Right renal pelvis (tissue), 4 donors: ENCODE results near the gene LAMP1. TPM values are rescaled to one million over a fixed set of nuclear protein-coding genes. Genes with fewer than 3 reads are reported as not detected.
"Not testable (repeated sequence)": the region's sequence is repeated elsewhere in the genome, so short reads cannot be mapped to it uniquely, and the experiment has no call there.

Experiments
- DNase-seq, 4 donors: peaks; one replicate each; pipeline ENCODE4 v3.0.0-alpha.2; 2013; ENCODE audit warnings: low read depth in 4 of 4, low spot score in 3 of 4, missing footprints in 1 of 4
- polyA plus RNA-seq, 4 donors: library from polyadenylated mRNA; unstranded; fragments of 120-200 nt; gene quantifications; one replicate each; pipeline ENCODE4 v1.2.1, GENCODE V29; 2013; ENCODE audit not compliant: insufficient read length in 4 of 4

LAMP1 gene
- polyA plus RNA-seq, 4 donors = 190 to 196 (median 190) TPM

DNA sequence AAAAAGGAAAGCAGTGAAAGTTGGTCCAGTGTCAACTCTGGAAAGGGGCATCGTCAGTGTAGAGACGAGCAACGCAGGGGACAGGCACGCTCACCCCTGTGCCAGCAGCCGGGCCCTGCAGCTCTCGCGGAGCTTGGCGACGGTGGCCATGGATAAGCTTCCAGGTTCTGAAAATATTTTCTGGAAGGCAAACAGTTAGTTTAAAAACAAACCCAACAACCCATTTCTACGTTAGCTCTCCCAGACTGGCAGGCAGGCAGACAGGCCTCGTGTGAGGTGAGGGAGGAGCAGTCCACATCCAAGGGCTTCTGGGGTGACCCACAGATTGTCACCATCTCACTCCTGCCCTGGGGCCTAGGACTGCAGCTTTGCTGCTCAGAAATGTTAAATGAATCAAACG lies 27.4 kb downstream of the LAMP1 start:
- DNase-seq = no peak

DNA sequence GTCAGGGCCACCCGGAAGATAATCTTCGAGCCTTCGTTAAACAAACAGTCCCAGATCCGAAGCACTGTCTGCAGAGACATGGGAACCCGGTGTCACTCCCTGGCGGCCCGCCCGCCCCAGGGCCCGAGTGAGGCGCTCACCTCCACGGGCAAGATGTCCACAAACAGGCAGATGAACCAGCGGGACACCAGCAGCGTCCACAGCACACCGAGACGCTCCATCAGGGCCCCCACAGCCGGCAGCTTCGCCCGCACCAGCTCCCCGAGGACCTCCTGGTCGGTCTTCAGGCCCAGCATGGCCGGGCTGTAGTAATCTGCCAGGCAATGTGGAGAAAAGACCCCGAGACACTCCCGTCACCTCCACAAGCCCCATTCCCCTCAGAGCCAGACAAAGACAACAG lies 28.7 kb downstream of the LAMP1 start:
- no peak for DNase-seq

DNA sequence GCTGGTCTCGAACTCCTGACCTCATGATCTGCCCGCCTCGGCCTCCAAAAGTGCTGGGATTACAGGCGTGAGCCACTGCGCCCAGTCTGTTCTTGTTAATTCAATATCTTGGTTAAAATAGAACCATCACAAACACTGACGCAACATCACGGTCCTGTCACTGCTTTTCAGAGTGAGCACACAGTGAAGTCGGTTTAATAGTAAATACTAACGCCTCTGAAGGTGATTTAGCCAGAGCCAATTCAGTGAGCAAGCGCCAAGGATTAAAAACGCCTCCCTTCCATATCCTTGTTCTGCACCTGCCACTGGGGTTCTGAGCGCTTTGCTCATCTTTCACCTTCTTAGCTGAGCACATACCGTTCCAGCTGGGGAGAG lies 30.3 kb downstream of the LAMP1 start:
- no peak for DNase-seq

DNA sequence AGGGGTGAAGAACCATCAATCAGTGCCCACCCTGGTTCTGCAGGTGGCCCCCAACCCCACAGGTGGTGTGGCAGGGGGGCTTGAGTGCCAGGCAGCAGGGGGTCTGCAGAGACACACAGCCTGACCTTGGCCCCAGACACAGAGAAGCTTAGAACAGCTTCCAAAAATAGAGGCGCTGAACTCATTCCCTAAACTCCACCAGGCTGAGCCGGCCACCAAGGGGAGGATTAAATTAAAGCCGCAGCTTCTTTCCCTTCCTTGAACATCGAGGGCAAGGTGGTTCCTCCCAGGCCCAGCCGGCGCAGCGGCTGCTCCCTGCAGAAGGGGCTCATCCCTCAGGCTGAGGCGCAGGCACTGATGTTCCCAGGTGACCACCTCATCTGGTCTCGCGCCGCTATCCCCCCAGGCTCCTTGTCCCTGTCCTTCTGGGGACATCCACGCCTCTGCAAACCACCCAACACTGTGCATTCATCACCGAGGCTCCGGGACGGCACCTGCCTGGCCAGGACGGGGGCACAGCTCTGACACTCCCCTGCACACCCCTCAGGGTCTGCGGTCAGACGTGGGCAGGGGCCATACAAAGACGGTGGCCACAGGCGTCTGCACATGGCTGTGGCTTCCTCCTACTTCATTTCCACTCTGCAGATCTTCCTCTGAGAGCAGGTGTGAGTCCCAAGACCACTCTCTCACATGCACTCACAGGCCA lies 30.9 kb downstream of the LAMP1 start:
- DNase-seq = no peak

DNA sequence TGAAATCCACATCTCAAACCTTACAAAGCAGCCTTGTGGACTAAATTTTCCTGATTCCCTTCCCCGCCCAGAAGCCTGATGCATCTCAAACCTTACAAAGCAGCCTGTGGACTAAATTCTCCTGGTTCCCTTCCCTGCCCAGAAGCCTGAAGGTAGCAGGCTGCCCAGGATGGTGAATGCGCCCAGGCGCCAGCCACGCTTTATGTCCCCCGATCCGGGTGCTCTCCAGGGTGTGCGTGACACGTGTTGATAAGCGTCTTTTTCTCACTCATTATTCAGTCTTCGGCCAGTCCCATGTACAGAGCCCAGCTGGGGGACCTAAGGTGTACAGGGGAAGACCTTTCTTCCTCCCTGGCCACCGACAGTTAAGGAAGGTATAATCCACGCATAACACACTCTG lies 31.8 kb downstream of the LAMP1 start:
- no peak for DNase-seq

DNA sequence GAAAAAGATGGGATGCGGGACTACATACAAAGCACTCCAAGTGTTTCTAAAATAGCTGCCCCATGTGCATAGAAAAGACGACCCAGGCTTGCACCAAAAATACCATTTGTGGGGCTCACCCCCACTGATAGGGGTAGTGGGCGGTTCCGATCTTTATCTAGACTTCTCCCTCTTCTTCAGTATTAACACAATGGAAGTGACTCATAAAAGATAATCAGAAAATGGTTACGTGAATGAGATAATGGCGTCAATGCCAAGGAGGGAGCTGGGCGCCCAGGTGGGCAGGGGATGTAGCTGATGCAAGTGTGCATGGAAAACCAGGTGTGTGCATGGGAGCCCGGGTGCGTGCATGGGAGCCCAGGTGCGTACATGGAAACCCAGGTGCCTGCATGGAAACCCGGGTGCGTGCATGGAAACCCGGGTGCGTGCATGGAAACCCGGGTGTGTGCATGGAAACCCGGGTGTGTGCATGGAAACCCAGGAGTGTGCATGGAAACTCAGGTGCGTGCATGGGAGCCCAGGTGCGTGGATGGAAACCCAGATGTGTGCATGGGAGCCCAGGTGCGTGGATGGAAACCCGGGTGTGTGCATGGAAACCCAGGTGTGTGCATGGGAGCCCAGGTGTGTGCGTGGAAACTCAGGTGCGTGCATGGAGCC lies 32.7 kb downstream of the LAMP1 start:
- DNase-seq = no peak

DNA sequence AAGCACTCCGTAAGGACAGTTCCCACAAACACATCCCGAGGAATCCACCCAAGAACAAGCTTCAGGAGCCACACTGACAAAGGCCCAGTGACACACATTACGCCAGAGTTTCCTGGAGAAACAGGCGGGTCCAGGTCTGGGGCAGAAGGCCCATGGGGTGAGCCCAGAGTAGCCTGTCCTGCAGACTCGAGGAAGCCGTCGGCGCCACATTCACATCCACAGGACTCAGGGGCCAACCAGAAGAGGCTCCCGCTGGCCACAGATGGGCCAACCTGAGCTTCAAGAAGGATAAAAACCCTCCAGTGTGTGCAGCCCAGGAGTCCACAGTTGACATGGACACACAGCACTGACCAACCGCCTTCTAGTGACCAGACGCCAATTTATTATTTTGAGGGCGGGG lies 35.6 kb downstream of the LAMP1 start:
- DNase-seq = no peak

DNA sequence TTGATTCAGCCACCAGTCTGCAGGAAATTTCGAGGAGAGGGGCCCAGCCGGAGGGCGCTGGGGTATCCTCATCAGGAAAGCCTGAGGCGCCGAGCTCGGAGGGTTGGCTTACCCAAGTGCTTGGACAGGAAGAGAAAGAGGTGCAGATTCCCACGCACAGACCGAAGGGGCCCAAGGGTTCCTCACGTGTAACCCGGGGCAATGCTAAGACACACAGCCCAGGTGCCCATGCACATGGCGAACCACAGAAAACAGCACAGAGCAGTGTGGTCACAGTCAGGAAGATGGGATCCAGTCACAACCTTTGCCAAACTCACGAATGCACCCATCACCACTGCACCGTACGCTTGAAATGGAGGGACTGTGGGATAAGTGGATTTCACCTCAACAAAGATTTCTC lies 36.0 kb downstream of the LAMP1 start:
- DNase-seq = no peak

DNA sequence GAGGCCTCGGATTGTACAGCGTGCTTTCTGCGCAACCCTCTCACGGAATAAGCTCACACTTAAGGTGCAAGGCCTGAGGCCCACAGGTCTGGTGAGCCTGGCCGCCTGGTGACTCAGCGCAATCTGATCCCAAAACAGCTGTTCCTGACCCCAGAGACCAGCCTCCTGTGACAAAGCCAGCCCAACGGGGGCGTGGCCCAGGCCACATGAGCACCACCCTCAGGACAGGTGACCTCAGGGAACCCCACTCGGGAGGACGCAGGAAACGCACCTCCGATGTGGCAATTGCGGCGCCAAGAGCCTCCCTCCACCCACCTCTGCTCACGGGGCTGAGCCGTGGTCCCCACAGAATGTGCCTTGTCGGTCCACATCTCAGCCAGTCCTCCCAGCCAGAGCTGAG lies 40.5 kb downstream of the LAMP1 start:
- no peak for DNase-seq

DNA sequence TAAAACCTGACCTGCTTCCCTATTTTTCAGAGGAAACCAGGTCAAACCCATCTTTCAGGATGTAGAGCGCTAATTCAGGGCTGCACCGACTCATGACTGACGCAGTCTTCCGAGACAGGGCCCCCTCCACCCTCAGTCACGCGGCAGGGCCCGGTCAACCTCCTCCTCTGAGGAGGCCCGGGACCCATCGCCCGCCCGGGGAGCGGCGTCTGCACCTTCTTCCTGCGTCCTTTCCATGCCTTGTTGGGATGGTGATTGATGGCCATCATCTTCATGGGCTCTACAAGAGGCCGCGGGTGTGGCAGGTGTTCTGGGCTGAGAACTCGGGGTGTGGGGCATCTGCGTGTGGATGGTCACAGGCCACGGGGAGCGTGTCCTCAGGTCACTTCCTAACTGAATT lies 40.9 kb downstream of the LAMP1 start:
- no peak for DNase-seq

DNA sequence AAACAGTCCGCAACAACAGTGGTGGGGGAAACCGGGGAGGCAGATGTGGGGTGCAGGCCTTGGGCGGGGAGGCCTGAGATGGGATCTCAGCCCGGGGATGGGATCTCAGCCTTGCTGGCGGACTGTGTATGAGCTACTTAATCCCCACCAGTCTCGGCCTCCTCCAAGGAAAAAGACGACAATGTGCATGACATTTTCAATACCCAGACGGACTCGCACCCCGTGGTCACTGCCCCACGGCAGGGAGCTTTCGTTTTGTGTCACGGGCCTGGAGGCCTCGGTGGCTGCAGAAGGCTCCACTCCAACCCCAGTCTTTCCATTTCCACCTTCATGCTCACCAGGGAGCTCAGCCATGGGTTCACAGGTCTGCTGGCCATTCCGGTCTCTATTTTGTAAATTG lies 41.4 kb downstream of the LAMP1 start:
- no peak for DNase-seq

DNA sequence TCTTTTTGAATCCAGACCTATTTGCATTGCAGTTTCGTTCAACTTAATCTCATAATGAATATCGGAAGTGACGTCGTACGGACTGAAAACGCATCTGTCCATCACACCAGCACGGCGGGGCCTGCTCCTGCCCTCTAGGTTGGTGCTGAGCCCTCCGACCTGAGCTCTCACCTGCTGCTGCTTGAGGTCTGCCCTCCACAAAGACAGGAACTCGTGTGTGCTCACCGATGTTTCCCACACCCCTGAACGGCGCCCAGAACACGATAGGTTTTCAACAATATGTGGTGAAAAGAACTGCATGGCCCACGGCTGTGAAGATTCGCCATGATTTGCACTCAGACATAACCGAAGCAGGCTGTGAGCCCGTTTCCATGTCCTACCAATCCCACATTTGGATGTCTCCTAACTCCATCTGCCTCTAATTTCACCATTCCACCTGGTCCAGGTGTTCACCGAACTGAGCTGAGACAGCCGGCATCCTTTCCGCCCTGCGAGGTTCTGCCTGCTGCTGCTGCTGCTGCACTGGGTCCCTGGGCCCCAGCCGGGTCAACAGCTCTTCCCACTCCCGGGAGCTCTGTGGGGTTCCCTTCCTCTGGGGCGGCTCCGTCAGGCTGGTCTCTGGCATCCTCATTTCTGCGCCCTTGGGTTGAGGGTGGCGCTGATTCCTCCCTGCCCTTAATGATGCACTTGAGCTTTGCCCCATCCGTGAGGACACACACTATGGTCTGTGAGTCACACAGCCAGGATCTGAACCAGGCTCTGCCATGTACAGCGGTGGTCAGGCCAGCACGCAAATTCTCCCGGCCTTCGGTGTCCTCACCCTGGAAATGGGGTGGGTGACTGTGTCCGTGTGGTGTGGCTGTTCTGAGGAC lies 46.0 kb downstream of the LAMP1 start:
- no peak for DNase-seq

DNA sequence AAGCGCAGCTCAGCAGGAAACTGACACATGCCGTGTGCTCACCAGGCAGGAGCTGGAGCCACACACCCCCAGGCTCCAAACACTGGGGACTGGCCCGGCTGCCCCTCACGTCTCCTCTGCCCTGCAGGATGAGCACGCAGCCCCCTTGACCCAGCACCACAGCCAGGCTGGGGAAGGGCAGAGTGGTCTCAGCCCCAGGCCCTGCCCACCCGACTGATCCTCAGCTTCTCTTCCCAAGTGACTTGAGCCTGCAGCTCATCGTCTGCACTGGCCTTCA lies 46.6 kb downstream of the LAMP1 start:
- no peak for DNase-seq

DNA sequence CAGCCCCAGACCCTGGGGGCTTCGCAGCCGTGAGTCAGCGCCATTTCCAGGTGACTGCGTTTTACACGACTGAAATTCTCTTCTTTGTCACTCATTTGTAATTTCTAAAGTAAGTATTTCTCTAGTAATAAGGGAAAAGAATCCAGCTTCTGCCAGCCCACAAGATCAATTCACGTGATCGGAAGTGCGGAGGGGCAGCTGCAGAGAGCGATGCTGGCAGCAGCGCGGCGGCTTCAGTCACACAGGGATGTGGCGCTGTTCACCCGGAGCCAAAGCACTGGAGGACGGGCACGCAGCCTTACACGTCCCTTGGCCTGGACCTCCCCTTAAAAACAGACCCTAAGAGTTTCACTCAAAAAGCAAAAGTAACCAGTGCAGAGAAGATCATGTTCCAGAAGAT lies 48.4 kb downstream of the LAMP1 start:
- DNase-seq = no peak

DNA sequence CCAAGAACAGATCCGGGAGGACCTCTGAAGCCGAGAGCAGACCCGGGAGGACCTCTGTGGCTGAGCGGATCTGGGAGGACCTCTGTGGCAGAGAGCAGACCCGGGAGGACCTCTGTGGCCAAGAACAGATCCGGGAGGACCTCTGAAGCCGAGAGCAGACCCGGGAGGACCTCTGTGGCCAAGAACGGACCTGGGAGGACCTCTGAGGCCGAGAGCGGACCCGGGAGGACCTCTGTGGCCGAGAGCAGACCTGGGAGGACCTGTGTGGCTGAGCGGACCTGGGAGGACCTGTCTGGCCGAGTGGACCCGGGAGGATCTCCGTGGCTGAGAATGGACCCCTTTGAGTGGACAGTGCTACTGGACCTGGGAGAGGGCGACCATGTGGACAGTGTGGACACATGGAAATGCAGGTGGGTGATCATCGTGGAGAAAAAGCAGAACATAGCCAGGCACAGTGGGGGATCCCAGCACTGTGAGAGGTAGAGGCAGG lies 50.7 kb downstream of the LAMP1 start:
- not testable (repeated sequence) for DNase-seq

DNA sequence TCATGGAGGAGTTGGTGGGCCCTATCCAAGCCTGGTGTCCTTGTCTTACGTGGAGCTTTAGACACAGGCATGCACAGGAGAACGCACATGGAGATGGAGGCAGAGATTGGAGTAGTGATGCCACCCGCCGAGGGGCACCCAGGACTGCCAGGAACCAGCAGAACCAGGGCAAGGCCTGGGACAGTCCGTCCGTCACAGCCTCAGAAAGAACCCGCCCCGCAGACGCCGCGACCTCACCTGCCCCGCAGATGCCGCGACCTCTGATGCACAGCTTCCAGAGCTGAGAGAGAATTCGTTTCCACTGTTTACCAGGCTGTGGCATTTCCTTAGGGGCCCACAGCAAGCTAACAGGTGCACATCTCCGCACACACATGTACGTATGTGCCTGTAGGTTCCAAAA lies 51.6 kb downstream of the LAMP1 start:
- DNase-seq = no peak

DNA sequence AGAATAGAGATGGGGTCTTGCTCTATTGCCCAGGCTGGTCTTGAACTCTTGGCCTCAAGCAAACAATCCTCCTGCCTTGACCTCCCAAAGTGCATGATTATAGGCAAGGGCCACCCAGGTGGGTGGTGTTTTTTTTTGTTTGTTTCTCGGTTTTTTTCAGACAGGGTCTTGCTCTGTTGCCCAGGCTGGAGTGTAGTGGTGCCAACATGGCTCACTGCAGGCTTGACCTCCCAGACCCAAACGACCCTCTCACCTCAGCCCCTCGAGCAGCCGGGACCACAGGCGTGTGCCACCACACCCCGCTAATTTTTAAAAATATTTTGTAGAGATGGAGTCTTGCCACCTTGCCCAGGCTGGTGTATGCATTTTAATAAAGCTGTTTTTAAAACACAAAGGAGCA lies 52.0 kb downstream of the LAMP1 start:
- no peak for DNase-seq

DNA sequence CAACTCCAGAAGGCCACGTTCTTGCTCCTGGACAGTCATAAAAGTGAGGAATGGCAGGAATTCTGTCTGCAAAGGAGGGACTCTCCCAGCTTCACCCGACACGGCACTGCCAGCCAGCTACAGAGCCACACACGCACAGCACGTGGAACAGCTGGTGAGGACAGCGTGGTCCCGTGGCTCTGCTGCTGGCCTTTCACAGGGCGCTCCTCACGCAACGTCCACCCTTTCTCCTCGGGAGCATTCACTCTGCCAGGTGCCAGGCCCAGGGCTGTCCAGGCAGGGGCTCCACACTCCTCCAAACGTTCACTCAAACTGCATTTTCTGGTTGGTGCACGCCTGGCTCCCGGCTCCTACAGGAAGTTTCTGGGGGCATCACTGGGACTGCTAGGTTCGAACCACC lies 52.5 kb downstream of the LAMP1 start:
- no peak for DNase-seq

DNA sequence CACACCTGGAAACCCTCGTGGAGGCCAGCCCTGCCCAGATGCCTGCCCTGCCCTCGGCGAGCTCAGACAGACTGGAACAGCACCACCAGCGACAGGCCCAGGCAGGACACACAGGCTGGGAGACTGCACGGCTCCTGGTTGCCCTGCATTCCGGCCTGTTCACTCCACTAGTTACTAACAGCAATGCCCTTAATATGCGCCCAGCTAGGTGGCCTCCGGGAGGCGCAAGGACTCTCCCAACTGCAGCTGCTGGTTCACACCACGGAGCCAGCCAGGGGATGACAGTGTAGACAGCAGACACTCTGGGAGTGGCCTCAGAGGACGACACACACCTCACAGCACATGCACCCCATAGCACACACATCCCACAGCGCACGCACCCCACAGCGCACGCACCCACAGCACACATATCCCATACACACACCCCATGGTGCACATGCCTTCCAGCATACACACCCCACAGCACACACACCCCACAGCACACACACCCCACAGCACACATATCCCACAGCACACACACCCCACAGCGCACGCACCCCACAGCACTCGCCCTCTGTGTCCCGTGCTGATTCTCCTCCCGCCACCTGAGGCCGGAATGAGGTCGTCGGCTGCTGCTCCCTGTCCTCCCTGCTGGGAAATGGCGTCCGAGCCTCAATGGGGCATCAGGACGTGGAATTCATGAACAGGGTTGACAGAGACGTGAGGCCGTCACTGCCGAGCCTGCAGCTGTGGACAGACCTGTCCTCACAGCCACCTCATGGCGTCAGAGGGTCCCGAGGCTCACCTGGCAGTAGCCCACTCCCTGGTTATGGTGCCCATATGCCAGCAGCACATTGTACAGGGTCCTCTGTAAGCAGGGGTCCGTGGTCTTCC lies 53.3 kb downstream of the LAMP1 start:
- no peak for DNase-seq

DNA sequence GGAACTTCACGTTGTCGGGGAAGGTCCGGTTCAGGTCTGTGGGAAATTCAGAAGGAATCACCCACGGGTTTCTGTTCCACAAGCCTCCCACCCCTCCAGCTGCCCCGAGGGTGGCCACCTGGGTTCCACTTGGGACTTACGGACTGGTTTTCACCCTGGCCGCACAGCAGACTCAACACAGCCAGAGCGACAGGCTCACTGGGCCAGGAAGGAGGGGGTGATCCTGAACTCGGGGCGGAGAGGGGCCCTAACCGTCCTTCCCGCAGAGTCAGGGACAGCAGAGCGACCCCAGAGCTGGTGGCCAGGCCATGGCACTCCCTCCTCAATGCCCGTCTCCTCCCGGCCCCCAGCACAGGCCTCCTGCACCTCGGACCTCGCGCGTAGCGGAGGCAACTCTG lies 53.9 kb downstream of the LAMP1 start:
- DNase-seq = no peak

DNA sequence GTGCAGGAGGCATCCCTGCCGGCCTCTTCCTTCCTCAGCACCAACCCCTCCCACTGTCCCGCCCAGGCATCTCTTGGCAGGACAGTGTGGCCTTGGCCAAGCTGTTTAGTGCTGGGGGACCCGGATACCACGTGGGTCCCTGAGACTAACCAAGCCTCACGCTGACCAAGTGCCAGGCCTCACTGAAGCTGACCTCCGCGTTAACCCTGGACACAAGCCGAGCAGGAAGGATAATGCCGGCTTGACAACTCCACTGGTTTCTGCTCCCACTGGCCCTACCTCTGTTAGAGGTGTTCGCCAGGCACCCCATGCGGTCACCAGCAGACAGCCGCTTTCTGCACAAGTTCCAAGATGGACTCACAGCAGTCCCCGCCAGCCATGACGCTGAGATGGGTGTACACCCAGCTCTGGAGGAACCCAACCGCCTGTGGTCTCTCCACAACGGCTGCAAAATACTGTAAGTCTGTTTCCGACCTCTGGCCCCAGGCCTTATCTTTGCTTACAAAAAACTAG lies 54.5 kb downstream of the LAMP1 start:
- no peak for DNase-seq
